Measurements from ENCODE around the gene IL17RD.

DNA sequence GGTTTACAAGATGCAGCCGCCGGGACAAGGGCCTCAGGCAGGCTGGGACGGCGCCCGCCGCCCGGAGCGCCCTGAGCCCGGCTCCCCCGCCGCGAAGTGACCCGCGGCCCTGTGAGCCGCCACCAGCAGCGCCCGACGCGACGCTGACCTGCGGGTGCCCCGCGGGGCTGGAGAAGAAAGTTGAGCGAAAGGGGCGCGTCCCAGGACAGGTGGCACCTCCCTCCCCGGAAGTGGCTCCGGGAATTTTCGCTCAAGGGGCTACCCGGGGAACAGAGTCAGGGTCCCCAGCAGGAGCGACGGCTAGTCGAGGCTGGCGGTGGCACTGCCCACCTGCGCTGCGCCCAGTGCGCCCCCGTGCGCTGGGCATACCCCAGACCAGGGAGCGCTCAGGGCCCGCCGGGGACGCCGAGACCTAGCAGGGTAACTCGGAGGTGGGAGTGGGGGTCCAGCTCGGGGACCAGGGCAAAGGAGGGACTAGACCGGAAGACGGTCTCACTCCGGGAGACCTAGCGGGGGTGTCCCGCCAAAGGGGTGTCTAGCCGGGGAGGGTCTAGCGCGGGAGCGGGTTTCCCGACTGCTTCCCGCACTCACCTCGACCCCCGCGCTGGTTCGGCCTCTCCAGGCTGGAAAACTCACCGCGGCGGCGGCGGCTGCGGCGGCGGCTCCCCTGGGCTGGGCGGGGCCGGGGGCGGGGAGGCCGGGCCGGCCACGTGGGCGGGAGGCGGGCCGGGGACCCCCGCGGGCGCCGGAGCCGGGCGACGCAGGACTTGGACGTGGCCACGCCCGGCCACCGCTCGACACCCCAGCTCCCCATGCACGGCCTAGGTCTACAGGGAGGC, 86.3 kb downstream of the IL17RD start:
- TF ChIP-seq, protein P1, sequence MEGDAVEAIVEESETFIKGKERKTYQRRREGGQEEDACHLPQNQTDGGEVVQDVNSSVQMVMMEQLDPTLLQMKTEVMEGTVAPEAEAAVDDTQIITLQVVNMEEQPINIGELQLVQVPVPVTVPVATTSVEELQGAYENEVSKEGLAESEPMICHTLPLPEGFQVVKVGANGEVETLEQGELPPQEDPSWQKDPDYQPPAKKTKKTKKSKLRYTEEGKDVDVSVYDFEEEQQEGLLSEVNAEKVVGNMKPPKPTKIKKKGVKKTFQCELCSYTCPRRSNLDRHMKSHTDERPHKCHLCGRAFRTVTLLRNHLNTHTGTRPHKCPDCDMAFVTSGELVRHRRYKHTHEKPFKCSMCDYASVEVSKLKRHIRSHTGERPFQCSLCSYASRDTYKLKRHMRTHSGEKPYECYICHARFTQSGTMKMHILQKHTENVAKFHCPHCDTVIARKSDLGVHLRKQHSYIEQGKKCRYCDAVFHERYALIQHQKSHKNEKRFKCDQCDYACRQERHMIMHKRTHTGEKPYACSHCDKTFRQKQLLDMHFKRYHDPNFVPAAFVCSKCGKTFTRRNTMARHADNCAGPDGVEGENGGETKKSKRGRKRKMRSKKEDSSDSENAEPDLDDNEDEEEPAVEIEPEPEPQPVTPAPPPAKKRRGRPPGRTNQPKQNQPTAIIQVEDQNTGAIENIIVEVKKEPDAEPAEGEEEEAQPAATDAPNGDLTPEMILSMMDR (IDR thresholded peaks at IDR 0.05) = peak in 2 of 7 experiments; percentile 1 to 4
- peak; percentile 16 to 49 (median 37) for TF ChIP-seq POLR2A (IDR thresholded peaks at IDR 0.05)
